ENCODE measurements around the gene ANKRD16.

- TF ChIP-seq CTCF (IDR thresholded peaks at IDR 0.05; ENCODE audit: insufficient read depth, low read depth, low read length) = no peak
- no peak for TF ChIP-seq EZH2 (IDR thresholded peaks at IDR 0.05; ENCODE audit: insufficient read depth, low read length)
Observed at GRCh38 chr10:5924889-5925288, 35.2 kb upstream of the ANKRD16 start.

Measured in astrocyte (in vitro differentiated cells and primary cell).